Measurements from ENCODE around the gene NR2F6.

- TF ChIP-seq EZH2phosphoT487 (IDR thresholded peaks at IDR 0.05; ENCODE audit: low read length), result no peak
- TF ChIP-seq, protein P1, sequence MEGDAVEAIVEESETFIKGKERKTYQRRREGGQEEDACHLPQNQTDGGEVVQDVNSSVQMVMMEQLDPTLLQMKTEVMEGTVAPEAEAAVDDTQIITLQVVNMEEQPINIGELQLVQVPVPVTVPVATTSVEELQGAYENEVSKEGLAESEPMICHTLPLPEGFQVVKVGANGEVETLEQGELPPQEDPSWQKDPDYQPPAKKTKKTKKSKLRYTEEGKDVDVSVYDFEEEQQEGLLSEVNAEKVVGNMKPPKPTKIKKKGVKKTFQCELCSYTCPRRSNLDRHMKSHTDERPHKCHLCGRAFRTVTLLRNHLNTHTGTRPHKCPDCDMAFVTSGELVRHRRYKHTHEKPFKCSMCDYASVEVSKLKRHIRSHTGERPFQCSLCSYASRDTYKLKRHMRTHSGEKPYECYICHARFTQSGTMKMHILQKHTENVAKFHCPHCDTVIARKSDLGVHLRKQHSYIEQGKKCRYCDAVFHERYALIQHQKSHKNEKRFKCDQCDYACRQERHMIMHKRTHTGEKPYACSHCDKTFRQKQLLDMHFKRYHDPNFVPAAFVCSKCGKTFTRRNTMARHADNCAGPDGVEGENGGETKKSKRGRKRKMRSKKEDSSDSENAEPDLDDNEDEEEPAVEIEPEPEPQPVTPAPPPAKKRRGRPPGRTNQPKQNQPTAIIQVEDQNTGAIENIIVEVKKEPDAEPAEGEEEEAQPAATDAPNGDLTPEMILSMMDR (IDR thresholded peaks at IDR 0.05; ENCODE audit: low read length), result peak; percentile 97
Measured at GRCh38 chr19:17260842-17261325, 15.2 kb upstream of the NR2F6 start.

Measured in MM.1S (cell line).